Ovary (tissue), 9 donors: Measurements from ENCODE around the gene MAPT. TPM values are rescaled to one million over a fixed set of nuclear protein-coding genes. Genes with fewer than 3 reads are reported as not detected.

Experiments used
- DNase-seq, 5 donors: peaks; one replicate each; pipeline ENCODE4 v3.0.0-alpha.2; 2019 to 2020
- H3K27ac ChIP-seq, 2 donors: fragments of 200-600 bp; one replicate each; pipeline versions ENCODE4 v1.5.1 to v1.8.0; 2019 to 2022
- H3K27me3 ChIP-seq: fragments of 200-600 bp; one replicate; pipeline ENCODE4 v1.8.0; 2022
- H3K36me3 ChIP-seq: fragments of 200-600 bp; sonication (generic); one replicate; pipeline ENCODE4 v1.5.1; 2019
- H3K4me1 ChIP-seq: one replicate; pipeline ENCODE4 v1.8.1; 2013; ENCODE audit warnings: mild to moderate bottlenecking, moderate library complexity; ENCODE audit not compliant: insufficient read depth
- H3K4me3 ChIP-seq: fragments of 200-600 bp; sonication (generic); one replicate; pipeline ENCODE4 v1.5.1; 2017
- H3K9me3 ChIP-seq, 2 donors: fragments of 200-600 bp in 1 of 2; sonication (generic) in 1 of 2; one replicate each; pipeline versions ENCODE4 v1.5.1 to v1.8.1; 2013 to 2019; ENCODE audit warnings: mild to moderate bottlenecking in 1 of 2, moderate library complexity in 1 of 2
- CTCF ChIP-seq, 3 donors: fragments of 450-650 bp in 2 of 3; fragments of 200-600 bp in 1 of 3; IDR thresholded peaks; one replicate each; pipeline versions ENCODE4 v1.5.1 to v1.8.0; 2016 to 2022; ENCODE audit warnings: antibody characterized with exemption in 3 of 3, mild to moderate bottlenecking in 1 of 3
- EP300 ChIP-seq: sonication (generic); formaldehyde crosslinking; IDR thresholded peaks from one replicate; pipeline ENCODE4 v1.6.1; 2017; ENCODE audit warnings: antibody characterized with exemption
- POLR2A ChIP-seq: fragments of 450-650 bp; IDR thresholded peaks from one replicate; pipeline ENCODE4 v1.6.1; 2017; ENCODE audit warnings: antibody characterized with exemption, mild to moderate bottlenecking, moderate library complexity
- WGBS, 3 donors: extraction: QIAGEN DNeasy Blood & Tissue Kit in 1 of 3; methylation state at CpG; one replicate each; pipeline versions ENCODE4 v1.1.5 to v1.1.7; 2013 to 2017; 5-methylcytosine and 5-hydroxymethylcytosine counted together
- intact Hi-C, 4 donors: fragments of 100-400 bp; cut with DNase I; formaldehyde crosslinking; loops; one replicate each; pipeline versions ENCODE4 v1.11.0 to v1.15.1; 2022 to 2023
- polyA plus RNA-seq, 2 donors: library from polyadenylated mRNA; stranded (reverse); fragments of 200-250 nt in 1 of 2; fragments of 350-450 nt in 1 of 2; fragmentation: Illumina TruSeq in 1 of 2; extraction: RNeasy Lipid Tissue Mini Kit (QIAGEN cat#74804) in 1 of 2; gene quantifications; one replicate each; pipeline ENCODE4 v1.2.3, GENCODE V29; 2013 to 2014
- total RNA-seq, 7 donors: library from RNA; depleted of rRNA in 2 of 7; stranded (reverse); fragments of >200 nt in 2 of 7; fragmentation: NEBNext Ultra II Directional in 3 of 7; extraction: Animal tissue kit (Norgen Biotek cat#: 25700) in 3 of 7; gene quantifications; one replicate each; pipeline versions ENCODE4 v1.1.0 to v1.2.4, GENCODE V29; 2016 to 2023
- donor health status: DM: no; HTN: no; CAD: no; lungs with moderate emphysema.
- donor health status: DM: no; HTN: no; CAD: no.
- donor health status: Bipolar disorder and iron deficiency.
- donor health status: DM: yes; HTN: yes; CAD: no.
- donor health status: DM: no; HTN: no; CAD: no.
- donor health status: DM: yes; HTN: yes; CAD: no.

The MAPT gene
- total and polyA plus RNA-seq, 9 donors, result 0.40 to 2.2 (median 1.1) TPM

- no peaks in the 10 kb centered on the region for H3K36me3 ChIP-seq
- WGBS, 3 donors, result 82 to 92% (median 83%) methylated on average over 2 of the region's 2 CpGs
- intact Hi-C loops, result no loop called here
- H3K27me3 ChIP-seq, result no peaks in the 10 kb centered on the region
- no peaks in the 10 kb centered on the region for H3K9me3 ChIP-seq
- no peak for DNase-seq
- no peak overlapping the region for H3K4me3 ChIP-seq
- no peak overlapping the region for H3K27ac ChIP-seq
- TF ChIP-seq CTCF (IDR thresholded peaks at IDR 0.05), result no peak
- TF ChIP-seq POLR2A, result no peak
- no peak for TF ChIP-seq EP300
- H3K4me1 ChIP-seq, result no peaks in the 10 kb centered on the region
Measured at GRCh38 chr17:45918241-45918745, 23.9 kb downstream of the MAPT start.

GRCh38 chr17:45919136-45919535 lies 24.8 kb downstream of the MAPT start:
- no peak overlapping the region for H3K4me3 ChIP-seq
- no peak overlapping the region for H3K27ac ChIP-seq
- no peaks in the 10 kb centered on the region for H3K4me1 ChIP-seq
- H3K9me3 ChIP-seq, result no peaks in the 10 kb centered on the region
- no peaks in the 10 kb centered on the region for H3K36me3 ChIP-seq
- DNase-seq, result no peak
- WGBS, 3 donors, result 63 to 71% (median 66%) methylated on average over 15 of the region's 15 CpGs
- no peaks in the 10 kb centered on the region for H3K27me3 ChIP-seq
- intact Hi-C loops, result no loop called here
- TF ChIP-seq CTCF (IDR thresholded peaks at IDR 0.05) (no peak), POLR2A (no peak), EP300 (no peak)

GRCh38 chr17:45920083-45920482 lies 25.7 kb downstream of the MAPT start:
- Histone ChIP-seq H3K36me3 (no peaks in the 10 kb centered on the region), H3K27me3 (no peaks in the 10 kb centered on the region), H3K9me3 (no peaks in the 10 kb centered on the region), H3K27ac (no peak overlapping the region), H3K4me1 (no peaks in the 10 kb centered on the region), H3K4me3 (no peak overlapping the region)
- DNase-seq, result no peak
- intact Hi-C loops, result no loop called here
- WGBS, 3 donors, result 79 to 89% (median 84%) methylated on average over 9 of the region's 9 CpGs
- TF ChIP-seq CTCF (IDR thresholded peaks at IDR 0.05), result no peak
- TF ChIP-seq POLR2A, result no peak
- TF ChIP-seq EP300, result no peak

GRCh38 chr17:45923511-45924268 lies 29.3 kb downstream of the MAPT start:
- H3K27ac ChIP-seq, result no peak overlapping the region
- H3K36me3 ChIP-seq, result no peaks in the 10 kb centered on the region
- H3K27me3 ChIP-seq, result no peaks in the 10 kb centered on the region
- WGBS, 3 donors, result 67 to 75% (median 68%) methylated on average over 7 of the region's 7 CpGs
- intact Hi-C loops, result no loop called here
- peaks cover 0 to 5% of the 10 kb centered on the region in 2 donors for H3K9me3 ChIP-seq
- no peaks in the 10 kb centered on the region for H3K4me1 ChIP-seq
- DNase-seq, result no peak
- no peak overlapping the region for H3K4me3 ChIP-seq
- TF ChIP-seq POLR2A (no peak), EP300 (no peak), CTCF (IDR thresholded peaks at IDR 0.05) (no peak)
